ENCODE measurements around the gene ZSCAN9. TPM values are rescaled to one million over a fixed set of nuclear protein-coding genes. Genes with fewer than 3 reads are reported as not detected.

Gene ZSCAN9
- total and polyA plus RNA-seq, 9 of the 15 experiments (the other 6 are each of a cell fraction or from before 2014, with no cell fraction given) = 18.8 to 48.9 (median 28.7) TPM

GRCh38 chr6:28280595-28281287 lies 55.7 kb downstream of the ZSCAN9 start (continued):
- TF ChIP-seq ZNF318 (IDR thresholded peaks at IDR 0.05; ENCODE audit: borderline replicate concordance in 1 of 2, low read depth in 1 of 2) = 0 out of 4 replicates have a peak, but pooled peaks of 1 of the 2 experiments have one; percentile 21
- peak; percentile 56; the same call in 1 of the 2 replicates for TF ChIP-seq C11orf30 (IDR thresholded peaks at IDR 0.05; ENCODE audit: low read depth)
- TF ChIP-seq ZNF431 (CRISPR knock-in tag; IDR thresholded peaks at IDR 0.05) = no peak
- no peak for TF ChIP-seq ATF2 (CRISPR knock-in tag; IDR thresholded peaks at IDR 0.05)
- TF ChIP-seq THRAP3 (IDR thresholded peaks at IDR 0.05; ENCODE audit: borderline replicate concordance) = 0 out of 2 replicates have a peak, but pooled peaks have one; percentile 53
- TF ChIP-seq CEBPB (tag; IDR thresholded peaks at IDR 0.05) = no peak
- no peak for TF ChIP-seq ZNF584 (CRISPR knock-in tag; IDR thresholded peaks at IDR 0.05; ENCODE audit: low read depth)
- no peak for TF ChIP-seq NR2F6 (CRISPR knock-in tag; IDR thresholded peaks at IDR 0.05)
- no peak for TF ChIP-seq GTF2F1 (IDR thresholded peaks at IDR 0.05; ENCODE audit: low read depth, low read length)
- TF ChIP-seq ZNF699 (CRISPR knock-in tag; IDR thresholded peaks at IDR 0.05; ENCODE audit: insufficient replicate concordance) = no peak
- TF ChIP-seq, protein P1, sequence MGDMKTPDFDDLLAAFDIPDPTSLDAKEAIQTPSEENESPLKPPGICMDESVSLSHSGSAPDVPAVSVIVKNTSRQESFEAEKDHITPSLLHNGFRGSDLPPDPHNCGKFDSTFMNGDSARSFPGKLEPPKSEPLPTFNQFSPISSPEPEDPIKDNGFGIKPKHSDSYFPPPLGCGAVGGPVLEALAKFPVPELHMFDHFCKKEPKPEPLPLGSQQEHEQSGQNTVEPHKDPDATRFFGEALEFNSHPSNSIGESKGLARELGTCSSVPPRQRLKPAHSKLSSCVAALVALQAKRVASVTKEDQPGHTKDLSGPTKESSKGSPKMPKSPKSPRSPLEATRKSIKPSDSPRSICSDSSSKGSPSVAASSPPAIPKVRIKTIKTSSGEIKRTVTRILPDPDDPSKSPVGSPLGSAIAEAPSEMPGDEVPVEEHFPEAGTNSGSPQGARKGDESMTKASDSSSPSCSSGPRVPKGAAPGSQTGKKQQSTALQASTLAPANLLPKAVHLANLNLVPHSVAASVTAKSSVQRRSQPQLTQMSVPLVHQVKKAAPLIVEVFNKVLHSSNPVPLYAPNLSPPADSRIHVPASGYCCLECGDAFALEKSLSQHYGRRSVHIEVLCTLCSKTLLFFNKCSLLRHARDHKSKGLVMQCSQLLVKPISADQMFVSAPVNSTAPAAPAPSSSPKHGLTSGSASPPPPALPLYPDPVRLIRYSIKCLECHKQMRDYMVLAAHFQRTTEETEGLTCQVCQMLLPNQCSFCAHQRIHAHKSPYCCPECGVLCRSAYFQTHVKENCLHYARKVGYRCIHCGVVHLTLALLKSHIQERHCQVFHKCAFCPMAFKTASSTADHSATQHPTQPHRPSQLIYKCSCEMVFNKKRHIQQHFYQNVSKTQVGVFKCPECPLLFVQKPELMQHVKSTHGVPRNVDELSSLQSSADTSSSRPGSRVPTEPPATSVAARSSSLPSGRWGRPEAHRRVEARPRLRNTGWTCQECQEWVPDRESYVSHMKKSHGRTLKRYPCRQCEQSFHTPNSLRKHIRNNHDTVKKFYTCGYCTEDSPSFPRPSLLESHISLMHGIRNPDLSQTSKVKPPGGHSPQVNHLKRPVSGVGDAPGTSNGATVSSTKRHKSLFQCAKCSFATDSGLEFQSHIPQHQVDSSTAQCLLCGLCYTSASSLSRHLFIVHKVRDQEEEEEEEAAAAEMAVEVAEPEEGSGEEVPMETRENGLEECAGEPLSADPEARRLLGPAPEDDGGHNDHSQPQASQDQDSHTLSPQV (IDR thresholded peaks at IDR 0.05) = 0 out of 2 replicates have a peak, but pooled peaks have one; percentile 19
- TF ChIP-seq ZNF780A (CRISPR knock-in tag; IDR thresholded peaks at IDR 0.05) = no peak
- no peak for TF ChIP-seq ELF2 (CRISPR knock-in tag; IDR thresholded peaks at IDR 0.05)
- no peak for TF ChIP-seq EHMT2 (IDR thresholded peaks at IDR 0.05)

All from K562 (cell line).